ENCODE data around the gene SMYD3.
A peak's percentile ranks its signal among the peaks of the same experiment; 100 is the strongest.

The SMYD3 gene

DNA sequence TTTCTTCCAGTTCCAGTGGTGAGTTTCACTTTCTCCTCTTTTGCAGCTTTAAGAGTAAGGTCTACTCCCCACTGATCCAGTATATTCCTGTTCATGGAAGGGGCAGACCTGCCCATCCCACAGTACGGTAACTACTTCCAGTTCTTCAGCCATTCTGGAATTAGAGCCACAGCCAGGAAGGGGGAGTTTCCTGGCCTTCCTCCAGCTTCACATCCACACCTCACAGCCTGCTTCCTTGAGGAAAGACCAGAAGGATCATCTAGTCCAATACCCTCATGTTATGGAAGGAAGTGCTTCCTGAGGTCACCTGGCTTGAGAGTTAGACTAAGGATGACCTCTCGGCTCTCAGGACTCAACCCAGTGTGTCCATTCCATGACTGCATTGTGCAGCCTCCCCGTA, 754.5 kb downstream of the SMYD3 start:
- H3K4me3 ChIP-seq (ENCODE audit: control insufficient read depth, low read depth, low read length), result no peak overlapping the region
- no peak for DNase-seq (ENCODE audit: low read depth)
- TF ChIP-seq, protein P1, sequence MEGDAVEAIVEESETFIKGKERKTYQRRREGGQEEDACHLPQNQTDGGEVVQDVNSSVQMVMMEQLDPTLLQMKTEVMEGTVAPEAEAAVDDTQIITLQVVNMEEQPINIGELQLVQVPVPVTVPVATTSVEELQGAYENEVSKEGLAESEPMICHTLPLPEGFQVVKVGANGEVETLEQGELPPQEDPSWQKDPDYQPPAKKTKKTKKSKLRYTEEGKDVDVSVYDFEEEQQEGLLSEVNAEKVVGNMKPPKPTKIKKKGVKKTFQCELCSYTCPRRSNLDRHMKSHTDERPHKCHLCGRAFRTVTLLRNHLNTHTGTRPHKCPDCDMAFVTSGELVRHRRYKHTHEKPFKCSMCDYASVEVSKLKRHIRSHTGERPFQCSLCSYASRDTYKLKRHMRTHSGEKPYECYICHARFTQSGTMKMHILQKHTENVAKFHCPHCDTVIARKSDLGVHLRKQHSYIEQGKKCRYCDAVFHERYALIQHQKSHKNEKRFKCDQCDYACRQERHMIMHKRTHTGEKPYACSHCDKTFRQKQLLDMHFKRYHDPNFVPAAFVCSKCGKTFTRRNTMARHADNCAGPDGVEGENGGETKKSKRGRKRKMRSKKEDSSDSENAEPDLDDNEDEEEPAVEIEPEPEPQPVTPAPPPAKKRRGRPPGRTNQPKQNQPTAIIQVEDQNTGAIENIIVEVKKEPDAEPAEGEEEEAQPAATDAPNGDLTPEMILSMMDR (IDR thresholded peaks at IDR 0.05; ENCODE audit: control insufficient read depth, insufficient read depth, low read depth, low read length, missing control alignments), result no peak

DNA sequence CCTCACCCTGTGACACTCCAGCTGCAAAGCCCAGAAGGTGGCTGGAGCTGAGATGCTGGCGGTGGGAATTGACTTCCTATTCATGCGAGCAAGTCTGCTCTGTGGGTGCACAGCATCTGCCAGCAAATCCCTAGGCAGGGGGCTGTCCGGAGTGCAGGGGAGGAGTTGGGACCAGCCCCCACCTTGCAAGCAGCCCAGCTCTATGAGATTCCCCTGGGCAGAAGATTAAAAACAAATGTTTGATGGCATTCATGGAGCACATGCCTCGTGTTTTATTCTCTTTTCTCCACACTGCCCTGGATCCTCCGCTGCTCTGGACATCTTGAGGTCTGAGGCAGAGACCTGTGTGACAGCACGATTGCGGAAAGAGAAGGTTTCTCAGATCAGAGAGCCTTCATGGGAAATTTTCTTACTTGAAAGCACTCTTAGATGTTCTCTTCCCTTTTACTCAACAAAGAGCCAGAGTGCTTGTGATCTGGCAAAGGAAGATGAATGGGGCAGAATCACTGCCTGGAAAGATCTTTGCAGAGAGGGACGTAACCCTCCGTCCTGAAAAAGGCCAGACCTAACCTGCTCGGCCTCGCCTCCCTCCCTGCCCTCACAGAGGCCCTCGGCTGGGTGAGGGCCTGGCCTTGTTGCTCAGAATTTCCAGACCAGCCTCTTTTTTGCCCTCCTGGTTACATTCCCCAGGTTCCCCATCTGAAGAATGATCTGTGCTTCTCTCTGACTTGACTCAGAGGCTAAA, 755.2 kb downstream of the SMYD3 start:
- DNase-seq (ENCODE audit: low read depth), result no peak
- H3K4me3 ChIP-seq (ENCODE audit: control insufficient read depth, low read depth, low read length), result no peak overlapping the region
- TF ChIP-seq, protein P1 (IDR thresholded peaks at IDR 0.05; ENCODE audit: control insufficient read depth, insufficient read depth, low read depth, low read length, missing control alignments), result no peak

DNA sequence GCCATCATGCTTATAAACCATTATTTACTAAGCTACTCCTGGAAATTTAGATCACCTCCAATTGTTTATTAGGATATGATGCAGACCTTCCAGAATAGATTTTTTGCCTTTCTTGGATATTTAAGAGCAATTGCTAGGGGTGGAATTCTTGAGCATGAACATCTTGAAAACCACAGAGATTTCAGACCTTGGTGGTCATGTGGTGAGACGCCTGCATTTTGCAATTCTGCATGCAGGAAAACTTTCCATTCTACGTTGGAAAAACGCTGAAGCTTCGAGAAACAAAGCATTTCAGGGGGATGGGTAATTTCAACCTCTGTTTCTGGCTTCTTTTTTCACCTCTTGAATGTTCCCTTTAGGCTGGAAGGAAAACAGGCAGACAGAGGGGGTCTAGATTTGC, 756.0 kb downstream of the SMYD3 start:
- TF ChIP-seq, protein P1 (IDR thresholded peaks at IDR 0.05; ENCODE audit: control insufficient read depth, insufficient read depth, low read depth, low read length, missing control alignments), result no peak
- DNase-seq (ENCODE audit: low read depth), result peak; percentile 64
- H3K4me3 ChIP-seq (ENCODE audit: control insufficient read depth, low read depth, low read length), result no peak overlapping the region

DNA sequence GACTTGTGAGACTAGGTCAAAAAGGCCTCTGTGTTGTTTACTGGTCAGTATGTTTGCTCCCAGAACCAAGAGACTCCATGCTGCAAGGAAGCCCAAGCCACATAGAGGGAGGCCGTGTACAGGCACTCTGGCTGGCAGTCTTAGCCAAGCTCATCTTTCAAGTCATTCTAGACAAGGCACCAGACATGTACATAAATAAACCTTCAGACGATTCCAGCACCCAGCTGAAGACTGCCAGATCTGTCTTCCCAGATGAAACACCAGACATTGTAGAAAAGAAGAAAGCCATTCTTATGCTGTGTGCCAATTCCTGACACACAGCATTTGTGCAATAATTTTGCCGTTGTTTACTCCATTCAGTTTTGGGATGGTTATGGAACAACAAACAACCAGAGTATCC, 756.8 kb downstream of the SMYD3 start:
- TF ChIP-seq, protein P1 (IDR thresholded peaks at IDR 0.05; ENCODE audit: control insufficient read depth, insufficient read depth, low read depth, low read length, missing control alignments), result no peak
- no peak for DNase-seq (ENCODE audit: low read depth)
- no peak overlapping the region for H3K4me3 ChIP-seq (ENCODE audit: control insufficient read depth, low read depth, low read length)

DNA sequence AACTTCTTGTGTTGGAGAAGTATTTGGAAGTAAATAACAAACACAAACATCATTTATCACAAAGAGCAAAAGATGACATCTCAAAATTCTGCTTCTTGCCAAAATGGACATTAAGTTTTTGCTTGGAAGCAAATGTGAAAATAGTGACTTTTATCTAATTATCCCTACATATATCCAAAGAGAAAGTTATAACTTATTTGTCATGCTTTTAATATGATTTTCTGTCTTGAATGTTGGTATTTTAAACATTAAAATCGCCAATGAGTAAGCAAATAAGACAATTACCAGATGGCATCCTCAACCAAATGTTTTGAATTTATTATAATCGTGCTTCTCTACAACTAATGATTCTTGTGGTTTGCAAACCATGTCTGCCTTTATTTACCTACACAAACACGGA, 758.0 kb downstream of the SMYD3 start:
- TF ChIP-seq, protein P1 (IDR thresholded peaks at IDR 0.05; ENCODE audit: control insufficient read depth, insufficient read depth, low read depth, low read length, missing control alignments), result no peak
- no peak for DNase-seq (ENCODE audit: low read depth)
- no peak overlapping the region for H3K4me3 ChIP-seq (ENCODE audit: control insufficient read depth, low read depth, low read length)

DNA sequence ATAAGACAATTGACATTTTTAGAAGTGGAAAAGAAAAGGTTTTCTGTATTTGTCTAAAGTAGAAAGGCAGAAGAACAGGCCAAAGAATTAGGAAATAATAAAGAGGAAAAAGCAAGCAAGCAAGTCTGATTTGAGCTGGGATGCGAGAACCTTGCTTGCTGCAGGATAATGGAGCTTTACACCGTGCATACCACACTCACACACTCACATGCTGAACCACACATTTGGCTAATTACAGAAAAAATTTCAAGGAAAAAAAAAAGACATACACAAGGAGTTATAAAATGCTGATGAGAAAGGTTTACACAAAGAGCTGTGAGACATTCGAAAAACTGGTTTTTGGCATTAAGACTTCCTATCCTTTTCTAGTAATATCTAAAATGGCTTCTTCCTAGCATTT, 758.4 kb downstream of the SMYD3 start:
- no peak overlapping the region for H3K4me3 ChIP-seq (ENCODE audit: control insufficient read depth, low read depth, low read length)
- TF ChIP-seq, protein P1 (IDR thresholded peaks at IDR 0.05; ENCODE audit: control insufficient read depth, insufficient read depth, low read depth, low read length, missing control alignments), result no peak
- DNase-seq (ENCODE audit: low read depth), result no peak
